HTR-8/SVneo (cell line): ENCODE results near the gene ATP7B.

Experiments used
- DNase-seq: peaks from one replicate; pipeline ENCODE4 v3.0.0; 2011; ENCODE audit warnings: low spot score, mixed read lengths; ENCODE audit not compliant: insufficient read length
- FAIRE-seq: peaks from 2 replicates; lab custom pipeline; 2011; peaks lifted over from hg19 to GRCh38; lab: Jason Lieb, UNC

Gene ATP7B

DNA sequence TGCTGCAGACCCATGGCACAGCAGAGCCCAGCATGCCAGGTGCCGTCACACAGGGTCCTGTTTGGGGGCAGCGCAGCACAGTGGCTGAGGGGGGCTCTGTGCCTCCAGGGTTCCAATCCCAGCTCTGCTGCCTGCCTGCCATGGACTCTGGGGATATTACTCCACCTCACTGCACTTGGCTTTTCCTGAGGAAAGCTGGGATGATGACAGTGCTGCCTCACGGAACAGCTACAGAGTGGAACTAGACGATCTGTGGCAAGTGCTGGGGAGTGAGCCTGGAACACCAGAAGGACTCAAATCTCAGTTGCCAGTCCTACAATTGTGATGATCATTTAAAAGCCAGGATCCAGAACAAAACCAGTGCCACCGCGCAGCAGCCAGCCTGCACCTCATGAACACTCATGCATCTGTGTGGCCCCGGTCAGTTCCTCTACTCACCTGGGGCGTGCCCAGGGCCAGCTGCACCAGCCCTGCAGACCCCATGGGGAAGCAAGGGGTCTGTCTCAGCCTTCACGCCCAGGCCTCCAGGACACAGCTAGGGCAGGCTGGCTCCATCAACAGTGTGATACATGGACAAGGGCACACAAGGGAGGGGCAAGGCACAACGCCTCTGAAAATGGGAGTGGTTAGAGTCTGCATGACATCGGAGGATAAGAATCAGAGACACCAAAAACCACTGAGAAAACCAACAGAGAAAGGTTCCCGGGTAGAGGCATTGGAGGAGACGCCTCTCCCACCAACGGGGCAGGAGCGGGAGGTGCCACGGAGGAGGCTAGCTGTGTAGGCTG is 55.2 kb downstream of the ATP7B start:
- FAIRE-seq (no peak), DNase-seq (no peak)

DNA sequence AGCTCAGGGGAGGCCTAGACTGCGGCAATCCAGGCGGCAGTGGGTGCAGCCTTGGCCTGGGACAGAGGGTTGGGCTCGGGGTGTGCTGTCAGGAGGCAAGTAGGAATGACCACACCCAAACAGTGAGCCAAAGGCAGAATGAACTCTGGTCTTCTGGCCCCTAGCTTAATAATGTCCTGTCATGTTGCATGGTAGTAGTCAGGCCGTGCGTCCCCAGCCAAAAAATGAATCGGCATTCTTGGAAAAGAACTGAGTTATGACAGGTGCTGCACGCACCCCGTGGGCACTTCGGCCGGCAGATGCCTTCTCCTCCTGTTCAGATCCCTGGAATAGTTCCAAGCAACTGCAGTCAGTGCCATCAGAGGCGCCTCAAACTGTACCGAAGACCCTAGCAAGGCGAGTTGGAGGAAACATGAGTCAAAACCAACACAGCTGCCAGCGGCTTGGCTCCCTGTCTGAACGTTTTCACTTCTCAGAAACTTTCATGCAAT is 55.9 kb downstream of the ATP7B start:
- DNase-seq = no peak
- FAIRE-seq = no peak

DNA sequence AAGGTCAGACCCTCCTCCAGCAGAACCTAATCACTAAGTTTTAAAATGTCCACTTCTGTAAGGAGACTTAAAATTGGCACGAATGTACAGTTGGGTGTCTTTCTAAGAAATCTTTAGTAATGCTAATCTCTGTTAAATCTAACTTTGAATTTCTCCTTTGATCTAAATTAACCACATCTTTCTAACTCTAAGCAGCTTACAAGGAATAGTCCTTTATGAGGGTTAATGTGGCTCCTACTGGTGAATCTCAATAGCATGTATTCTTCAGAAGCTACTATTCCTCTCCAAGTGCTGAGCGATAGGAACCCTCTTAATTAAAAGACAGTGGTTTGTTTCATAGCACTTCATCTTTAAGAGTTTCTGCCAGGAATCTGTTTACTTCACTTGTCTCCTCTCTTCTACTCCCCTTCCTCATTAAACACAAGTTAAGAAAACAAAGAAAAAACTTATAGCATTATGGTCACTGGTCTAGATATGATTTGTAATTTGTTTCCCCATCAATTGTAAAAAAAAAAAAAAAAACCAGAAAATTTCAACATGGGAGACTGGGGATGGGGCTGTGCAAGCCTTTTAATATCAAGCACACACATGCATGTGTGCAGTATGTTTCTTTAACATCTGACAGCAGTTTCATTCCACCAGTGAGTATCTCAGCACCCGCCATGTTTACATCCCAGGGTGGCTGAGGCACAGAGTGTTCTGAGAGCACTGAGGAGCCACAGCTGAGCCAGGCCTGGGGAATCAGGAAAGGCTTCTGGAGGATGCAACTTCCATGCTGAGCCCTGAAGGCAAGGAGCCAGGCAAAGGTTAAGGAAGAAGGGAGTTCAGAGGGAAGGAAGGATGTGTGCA is 57.7 kb downstream of the ATP7B start:
- DNase-seq (no peak), FAIRE-seq (no peak)

DNA sequence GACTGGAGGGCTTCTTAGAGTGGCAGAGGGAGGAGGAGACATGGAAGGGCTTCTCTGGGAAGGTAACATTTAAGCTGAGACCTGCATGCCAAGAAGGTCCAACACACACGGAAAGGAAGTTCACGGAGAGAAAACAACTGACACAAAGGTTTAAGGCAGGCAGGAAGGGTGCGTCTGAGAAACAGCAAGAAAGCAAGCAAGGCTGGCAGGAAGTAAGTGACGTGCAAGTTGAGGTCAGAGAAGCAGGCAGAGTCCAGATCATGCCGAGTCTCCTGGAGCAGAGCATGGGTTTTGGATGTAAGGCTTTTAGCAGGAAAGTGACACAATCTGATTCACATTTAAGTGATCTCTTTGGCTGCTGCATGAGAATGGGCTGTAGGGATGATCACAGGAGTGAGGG is 60.5 kb downstream of the ATP7B start:
- DNase-seq (no peak), FAIRE-seq (no peak)

DNA sequence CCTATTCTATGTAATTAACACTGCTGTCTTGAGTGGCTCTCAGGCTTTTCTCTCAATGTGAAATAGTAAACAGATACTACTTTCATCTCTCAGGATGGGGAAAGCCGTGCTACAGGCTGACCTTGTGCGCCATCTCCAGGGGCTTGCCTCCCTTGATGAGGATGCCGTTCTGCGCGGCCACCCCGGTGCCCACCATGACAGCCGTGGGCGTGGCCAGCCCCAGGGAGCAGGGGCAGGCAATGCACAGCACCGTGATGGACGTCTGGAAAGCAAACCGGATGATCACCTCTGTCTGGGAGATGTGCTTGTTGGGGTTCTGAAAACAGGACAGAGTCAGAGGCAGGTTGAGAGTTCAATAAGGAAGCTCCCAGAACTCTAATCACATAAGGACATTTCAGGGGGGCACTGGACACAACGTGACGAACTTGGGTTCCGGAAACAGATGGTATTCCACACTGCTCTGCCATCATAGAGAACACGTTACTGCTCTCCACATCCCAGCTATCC is 65.0 kb downstream of the ATP7B start:
- no peak for FAIRE-seq

DNA sequence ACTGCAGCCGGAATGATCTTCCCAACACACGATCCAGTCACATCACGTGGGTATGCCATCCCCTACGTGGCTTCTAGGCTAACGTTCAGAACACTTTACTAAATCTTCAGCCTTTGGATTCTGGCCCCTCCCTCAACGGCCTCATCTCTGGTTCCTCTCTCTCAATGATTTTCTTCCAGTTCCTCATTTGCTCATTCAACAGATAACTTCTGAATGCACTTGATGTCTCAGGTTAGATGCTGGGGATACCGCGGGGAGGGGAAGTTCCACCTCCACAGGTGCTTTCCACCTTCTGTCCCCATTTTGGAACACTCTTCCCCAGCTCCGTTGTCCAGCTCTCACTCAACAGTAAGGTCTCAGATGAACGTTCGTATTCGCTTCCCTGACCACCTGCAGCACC is 66.1 kb downstream of the ATP7B start:
- FAIRE-seq (no peak), DNase-seq (no peak)

More for the DNA sequence above, 65.0 kb downstream of the ATP7B start:
- no peak for DNase-seq

DNA sequence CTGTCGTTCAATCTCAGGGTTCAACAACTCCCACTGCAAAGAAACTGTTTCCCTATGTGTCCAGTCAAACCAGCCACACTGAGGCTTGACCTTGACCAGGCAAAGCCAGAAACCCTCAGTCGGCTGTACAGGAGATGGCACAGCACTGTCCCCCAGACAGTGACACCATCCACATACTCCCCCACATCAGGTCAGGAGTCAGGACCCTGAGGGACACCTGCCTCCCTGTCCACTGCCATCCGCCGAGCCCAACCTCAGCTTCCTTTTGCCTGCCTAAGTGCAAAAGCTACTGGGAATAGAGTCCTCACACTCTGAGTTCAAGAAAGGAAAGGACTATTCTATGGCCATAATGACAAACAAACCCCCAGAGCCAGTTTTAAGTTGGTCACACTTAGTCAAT is 66.8 kb downstream of the ATP7B start:
- no peak for FAIRE-seq
- no peak for DNase-seq

DNA sequence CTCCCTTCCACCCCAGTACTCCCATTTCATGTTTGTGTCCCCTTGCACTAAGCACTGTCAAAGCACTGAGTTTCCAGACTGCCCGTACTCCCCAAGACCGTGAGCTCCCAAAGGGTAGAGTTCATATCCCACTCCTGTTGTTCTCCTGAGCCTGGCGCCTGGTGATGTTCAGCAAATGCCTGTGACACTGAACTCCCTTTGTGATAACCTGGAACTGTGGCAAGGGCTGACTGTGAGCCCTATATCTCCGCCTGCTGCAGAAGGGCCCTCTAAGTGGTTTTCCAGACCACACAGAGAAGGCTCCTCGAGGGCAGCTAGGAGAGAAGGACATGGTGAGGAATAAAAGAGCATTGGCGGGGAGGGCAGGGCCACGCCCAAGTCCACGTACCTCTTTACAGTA is 67.5 kb downstream of the ATP7B start:
- FAIRE-seq (no peak), DNase-seq (no peak)

DNA sequence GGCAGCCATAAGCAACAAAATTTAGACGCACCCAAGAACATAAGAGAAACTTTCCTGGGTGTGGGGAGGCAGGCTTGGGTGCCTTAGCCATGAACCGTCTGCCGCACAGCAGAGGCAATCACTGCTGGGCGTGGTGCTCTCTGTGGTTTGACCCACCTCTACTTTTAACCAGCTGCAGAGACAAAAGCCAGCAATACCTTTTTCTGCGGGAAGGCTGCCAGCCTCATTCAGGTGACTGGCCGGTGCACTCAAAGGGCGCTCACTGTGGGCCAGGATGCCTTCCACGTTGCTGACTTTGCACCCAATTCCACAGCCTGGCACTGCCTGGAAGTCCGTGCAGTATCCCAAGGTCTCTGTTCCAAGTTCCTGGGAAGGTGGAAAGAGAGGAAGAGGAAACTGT is 69.1 kb downstream of the ATP7B start:
- DNase-seq (no peak), FAIRE-seq (no peak)

DNA sequence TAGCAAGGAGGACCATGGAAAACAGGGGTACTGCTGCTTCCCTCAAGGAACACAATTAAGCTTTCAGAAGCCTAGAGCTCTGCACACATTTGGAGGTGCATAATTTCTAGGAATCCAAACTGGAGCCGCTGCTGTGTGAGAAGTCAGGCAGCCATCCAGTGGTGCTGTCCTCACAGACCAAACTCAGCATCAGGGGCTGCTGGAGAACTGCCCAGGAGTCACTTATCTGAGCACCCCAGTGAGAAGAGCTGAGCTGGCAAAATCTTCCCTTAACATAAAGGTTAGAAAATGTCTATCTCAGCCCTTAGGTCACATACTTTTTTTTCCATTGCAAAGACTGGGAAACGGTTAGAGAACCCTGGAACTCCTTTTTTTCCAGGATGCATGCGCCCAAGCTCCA is 72.8 kb downstream of the ATP7B start:
- no peak for FAIRE-seq
- no peak for DNase-seq

DNA sequence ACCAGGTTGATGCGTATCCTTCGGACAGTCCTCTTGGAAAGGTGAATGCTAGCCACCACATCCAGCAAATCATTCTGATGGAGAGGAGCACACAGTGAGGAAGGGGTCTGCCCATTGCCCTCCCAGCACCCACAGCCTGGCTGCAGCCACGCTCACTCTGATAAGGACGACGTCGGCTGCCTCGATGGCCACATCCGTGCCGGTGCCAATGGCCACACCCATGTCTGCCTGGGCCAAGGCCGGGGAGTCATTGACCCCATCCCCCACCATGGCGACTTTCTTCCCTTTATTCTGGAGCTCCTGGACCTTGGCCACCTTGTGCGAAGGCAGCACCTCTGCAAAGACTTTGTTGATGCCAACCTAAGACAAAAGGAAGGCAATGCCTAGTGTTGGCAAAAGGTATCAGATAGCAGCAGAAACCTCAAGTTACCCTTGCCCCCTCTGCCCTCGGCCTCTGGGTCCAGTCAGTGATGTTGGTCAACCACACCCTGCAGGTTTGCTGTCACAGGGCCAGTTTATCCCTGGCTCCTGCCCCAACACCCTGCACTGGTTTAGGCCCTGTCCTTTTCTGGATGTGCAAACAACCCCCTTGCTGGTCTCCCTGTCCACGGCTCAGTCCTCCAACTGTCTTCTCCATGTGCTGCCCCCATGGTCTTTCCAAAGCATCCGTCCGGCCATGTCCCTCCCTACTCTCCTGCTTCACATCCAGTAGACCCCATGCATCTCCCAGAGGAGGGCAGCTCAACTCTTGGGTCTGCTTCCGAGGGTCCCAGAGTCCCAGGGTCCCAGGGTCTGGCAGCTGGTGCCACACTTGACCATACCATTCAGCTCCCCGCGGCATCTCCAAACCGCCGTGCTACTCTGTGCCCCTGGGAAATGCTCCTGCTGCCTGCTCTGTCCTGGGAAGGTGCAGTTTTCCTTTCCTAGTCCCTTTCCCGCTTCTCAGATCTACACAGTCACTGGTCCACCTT is 73.6 kb downstream of the ATP7B start:
- DNase-seq (no peak), FAIRE-seq (no peak)

DNA sequence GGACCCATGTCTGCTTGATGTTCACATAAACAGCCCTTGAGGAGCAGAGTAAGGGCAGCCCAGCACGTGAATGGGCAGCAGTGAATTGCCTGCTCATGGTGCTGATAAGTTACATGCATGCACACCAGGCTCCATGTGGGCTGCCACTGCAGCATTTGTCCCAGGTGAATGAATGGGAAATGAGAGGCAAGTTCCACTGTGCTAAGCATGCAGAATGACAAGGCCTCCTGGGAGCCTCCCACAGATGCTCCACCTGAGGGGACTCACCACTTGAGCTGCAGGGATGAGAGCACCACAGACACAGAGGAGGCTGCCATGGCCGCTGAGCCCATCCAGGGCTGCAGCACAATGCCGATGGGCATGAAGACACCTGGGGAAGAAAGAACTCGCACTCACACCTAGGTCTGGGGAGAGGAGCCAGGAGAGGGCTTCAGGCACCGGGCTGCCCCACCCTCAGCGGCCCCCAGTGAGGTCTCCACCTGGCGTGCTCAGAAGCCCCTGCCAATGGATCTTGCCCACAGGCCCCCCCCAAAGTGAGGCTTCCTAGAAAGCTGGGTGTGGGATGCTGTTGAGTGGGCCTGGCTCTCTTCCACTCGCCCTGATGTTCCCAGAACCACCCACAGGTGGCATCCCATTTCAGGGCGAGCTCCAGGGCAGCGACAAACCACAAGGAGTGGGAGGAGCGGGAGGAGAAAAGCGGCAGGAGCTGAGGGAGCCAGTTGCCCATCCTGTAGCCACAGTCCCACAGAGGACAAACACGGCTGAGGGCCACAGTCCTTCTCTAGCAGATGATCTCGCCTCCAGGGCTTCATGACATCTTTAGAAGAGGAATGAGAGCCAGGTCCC is 75.7 kb downstream of the ATP7B start:
- no peak for FAIRE-seq
- DNase-seq = peak; percentile 8

DNA sequence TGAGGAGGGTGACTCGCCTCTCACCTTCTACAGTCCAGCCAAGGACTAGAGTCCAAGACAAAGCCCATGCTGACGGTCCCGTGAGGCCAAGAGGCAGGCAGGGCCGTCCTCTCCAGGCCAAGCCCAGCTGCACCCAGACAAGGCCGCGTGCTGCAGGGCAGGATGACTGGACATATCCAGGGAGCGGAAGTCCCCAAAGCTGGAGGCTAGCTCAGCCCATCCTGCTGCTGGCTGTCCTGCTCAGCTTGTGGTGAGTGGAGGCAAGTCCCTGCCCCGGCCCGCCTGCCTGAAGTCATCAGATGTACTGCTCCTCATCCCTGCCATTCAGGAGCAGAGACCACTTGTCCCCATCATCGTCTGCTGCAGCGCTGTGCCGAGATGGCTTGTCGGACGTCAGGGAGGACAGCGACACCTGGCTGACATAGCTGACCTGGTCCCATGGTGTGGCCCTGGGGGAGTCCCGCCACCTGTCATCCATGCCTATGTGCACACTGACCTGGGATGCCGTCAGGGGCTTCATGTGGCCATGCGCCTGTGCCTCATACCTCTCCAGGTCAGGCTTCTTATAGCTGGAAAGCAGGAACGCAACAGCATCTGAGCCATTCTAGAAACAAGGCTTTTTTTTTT is 76.7 kb downstream of the ATP7B start:
- no peak for FAIRE-seq
- no peak for DNase-seq

DNA sequence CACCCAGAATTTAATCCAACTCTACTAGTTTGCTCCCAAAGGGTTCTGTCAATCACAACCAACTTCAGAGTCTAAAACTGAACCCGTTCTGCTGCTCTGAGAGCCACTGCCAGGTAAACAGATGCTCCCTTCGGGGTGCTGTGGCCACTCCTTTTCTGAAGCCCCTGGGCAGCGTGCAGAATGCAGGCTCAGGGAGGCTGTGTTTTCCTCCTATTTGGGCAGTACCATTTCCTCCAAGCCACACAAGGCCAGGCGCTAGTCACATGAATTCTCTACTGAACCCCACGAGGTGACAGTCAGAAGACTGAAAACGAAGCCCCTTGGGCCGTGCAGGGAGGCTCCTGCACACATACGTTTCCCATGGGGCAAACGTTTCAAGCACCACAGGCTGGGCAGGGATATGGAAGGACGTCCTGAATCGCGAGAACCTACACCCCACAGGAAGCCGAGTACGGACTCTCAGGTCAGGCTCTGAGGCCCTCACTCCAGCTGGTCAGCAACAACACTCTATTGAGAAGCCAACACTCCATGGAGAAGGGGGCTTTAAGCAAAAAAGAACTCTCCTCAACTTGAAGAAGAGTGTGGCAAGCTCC is 77.7 kb downstream of the ATP7B start:
- no peak for DNase-seq
- FAIRE-seq = no peak

DNA sequence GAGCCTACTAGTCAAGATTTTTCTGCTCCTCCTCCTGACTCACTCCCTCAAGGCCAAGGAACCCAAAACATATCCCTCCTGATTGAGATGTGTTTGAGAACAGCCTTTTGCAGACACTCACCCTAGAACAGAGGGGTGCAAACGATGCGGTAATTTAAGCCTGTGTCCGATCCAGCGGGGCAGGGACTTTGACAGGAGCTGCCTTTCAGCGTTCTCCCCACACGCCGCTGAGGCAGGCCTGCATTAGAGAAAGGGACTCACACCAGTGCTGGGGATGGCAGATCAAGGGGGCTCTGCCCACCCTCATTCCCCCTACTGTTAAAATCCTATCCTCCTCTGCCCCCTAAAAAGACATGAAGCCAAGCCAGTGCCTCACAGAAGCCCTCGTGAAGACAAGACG is 79.0 kb downstream of the ATP7B start:
- DNase-seq = no peak
- no peak for FAIRE-seq

DNA sequence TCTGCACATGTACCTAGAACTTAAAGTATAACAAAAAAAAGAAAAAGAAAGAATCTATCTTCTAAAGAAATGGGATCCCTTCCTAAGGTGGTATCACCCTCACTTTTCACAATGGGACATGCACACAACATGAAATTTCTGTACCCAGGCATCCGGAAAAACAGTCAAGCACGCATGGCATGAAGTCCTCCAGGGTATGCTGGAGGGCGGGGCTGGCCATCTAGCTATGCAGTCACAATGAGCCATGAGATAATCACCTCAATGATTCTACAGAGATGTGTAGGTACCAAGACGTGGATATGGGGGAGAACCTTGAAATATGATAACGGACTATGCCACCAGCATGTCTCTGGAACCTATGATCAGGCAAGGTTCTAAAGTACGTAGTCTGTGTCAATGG is 79.6 kb downstream of the ATP7B start:
- no peak for FAIRE-seq

DNA sequence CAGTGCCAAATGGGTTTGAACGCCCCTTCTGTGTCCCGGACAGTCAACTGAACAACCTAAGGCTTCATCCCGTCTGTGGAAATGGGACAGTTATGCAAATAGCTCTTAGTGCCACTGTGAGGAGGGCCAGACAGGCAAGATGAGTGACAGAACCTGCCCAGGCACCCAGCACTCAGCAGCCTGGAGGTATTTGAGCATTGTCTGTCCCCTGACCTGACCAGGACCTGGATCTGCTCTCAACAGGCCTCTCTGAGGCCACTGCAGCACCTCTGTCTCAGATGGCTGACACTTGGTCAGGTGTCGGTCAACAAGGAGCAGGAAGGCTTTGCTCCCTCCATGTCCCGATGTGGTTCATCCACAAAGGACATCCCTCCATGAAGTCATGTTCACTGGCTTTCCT is 81.6 kb downstream of the ATP7B start:
- no peak for DNase-seq
- FAIRE-seq = no peak

More for the DNA sequence above, 79.6 kb downstream of the ATP7B start:
- no peak for DNase-seq

DNA sequence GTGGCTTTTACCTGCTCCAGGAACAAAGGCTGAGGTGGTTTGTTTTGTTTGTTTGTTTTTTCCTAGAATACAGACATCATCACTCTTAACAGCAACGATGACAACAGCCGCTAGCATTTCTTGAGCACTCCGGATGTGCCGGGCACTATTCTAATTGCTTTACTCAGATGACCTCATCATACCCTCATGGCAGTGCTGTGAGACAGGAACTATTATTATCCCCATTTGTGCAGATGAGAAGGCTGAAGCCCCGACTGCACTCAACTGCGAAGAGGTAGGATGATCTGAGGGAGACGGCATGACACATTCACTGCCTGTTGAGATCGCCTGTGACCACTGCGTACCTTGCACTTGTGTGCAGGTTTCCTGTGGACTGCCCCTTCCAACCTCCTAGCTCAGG is 83.0 kb downstream of the ATP7B start:
- no peak for DNase-seq

More for the DNA sequence above, 83.0 kb downstream of the ATP7B start:
- no peak for FAIRE-seq
